GM18499 (cell line): Measurements from ENCODE around the gene IRF6.

ENCODE experiments used
- ATAC-seq: cut with Tn5 transposase; IDR thresholded peaks from one replicate; pipeline ENCODE4 v1.9.1; 2021; ENCODE audit warnings: moderate number of reproducible peaks; ENCODE audit not compliant: insufficient read depth, unreplicated experiment

Gene IRF6

GRCh38 chr1:209805875-209806760 lies at the start of gene IRF6:
Gene IRF6 (minus strand): TSS chr1:209806142. CDS start chr1:209801413, 4,729 bp downstream.
- ATAC-seq = peak; percentile 67

- no peak for ATAC-seq
These were observed 49.7 kb upstream of the IRF6 start for GRCh38 chr1:209855623-209856022.

GRCh38 chr1:209855006-209855405 lies 49.1 kb upstream of the IRF6 start:
- ATAC-seq = no peak

- ATAC-seq = no peak
These were observed 48.3 kb upstream of the IRF6 start for GRCh38 chr1:209854196-209854595.

- ATAC-seq = no peak
These were observed 47.7 kb upstream of the IRF6 start for GRCh38 chr1:209853676-209854075.

- ATAC-seq = no peak
These were observed 44.5 kb upstream of the IRF6 start for GRCh38 chr1:209850342-209850979.

GRCh38 chr1:209849388-209849787 lies 43.4 kb upstream of the IRF6 start:
- ATAC-seq = no peak

- ATAC-seq = no peak
These were observed 39.4 kb upstream of the IRF6 start for GRCh38 chr1:209845408-209845725.

- ATAC-seq = no peak
These were observed 38.9 kb upstream of the IRF6 start for GRCh38 chr1:209844695-209845407.

GRCh38 chr1:209840611-209841010 lies 34.7 kb upstream of the IRF6 start:
- no peak for ATAC-seq

GRCh38 chr1:209839875-209840546 lies 34.1 kb upstream of the IRF6 start:
- ATAC-seq = no peak

GRCh38 chr1:209838537-209838936 lies 32.6 kb upstream of the IRF6 start:
- ATAC-seq = no peak

GRCh38 chr1:209837671-209838070 lies 31.7 kb upstream of the IRF6 start:
- no peak for ATAC-seq

- no peak for ATAC-seq
These were observed 29.9 kb upstream of the IRF6 start for GRCh38 chr1:209835782-209836298.

GRCh38 chr1:209831615-209832014 lies 25.7 kb upstream of the IRF6 start:
- no peak for ATAC-seq

- no peak for ATAC-seq
These were observed 24.8 kb upstream of the IRF6 start for GRCh38 chr1:209830722-209831121.

GRCh38 chr1:209829716-209830115 lies 23.8 kb upstream of the IRF6 start:
- ATAC-seq = no peak

- peak; percentile 69 for ATAC-seq
These were observed 21.7 kb upstream of the IRF6 start, which contains the start of gene UTP25 for GRCh38 chr1:209827384-209828262. Gene UTP25 (plus strand): TSS chr1:209827972. CDS start chr1:209828064, 92 bp downstream.
